ENCODE measurements around the gene KEL. TPM values are rescaled to one million over a fixed set of nuclear protein-coding genes. Genes with fewer than 3 reads are reported as not detected.

KEL gene
- total and polyA plus RNA-seq, 2 donors (not counting 3 experiments of a cell fraction or from before 2014, with no cell fraction given) = 0.30 to 1.2 TPM

DNA sequence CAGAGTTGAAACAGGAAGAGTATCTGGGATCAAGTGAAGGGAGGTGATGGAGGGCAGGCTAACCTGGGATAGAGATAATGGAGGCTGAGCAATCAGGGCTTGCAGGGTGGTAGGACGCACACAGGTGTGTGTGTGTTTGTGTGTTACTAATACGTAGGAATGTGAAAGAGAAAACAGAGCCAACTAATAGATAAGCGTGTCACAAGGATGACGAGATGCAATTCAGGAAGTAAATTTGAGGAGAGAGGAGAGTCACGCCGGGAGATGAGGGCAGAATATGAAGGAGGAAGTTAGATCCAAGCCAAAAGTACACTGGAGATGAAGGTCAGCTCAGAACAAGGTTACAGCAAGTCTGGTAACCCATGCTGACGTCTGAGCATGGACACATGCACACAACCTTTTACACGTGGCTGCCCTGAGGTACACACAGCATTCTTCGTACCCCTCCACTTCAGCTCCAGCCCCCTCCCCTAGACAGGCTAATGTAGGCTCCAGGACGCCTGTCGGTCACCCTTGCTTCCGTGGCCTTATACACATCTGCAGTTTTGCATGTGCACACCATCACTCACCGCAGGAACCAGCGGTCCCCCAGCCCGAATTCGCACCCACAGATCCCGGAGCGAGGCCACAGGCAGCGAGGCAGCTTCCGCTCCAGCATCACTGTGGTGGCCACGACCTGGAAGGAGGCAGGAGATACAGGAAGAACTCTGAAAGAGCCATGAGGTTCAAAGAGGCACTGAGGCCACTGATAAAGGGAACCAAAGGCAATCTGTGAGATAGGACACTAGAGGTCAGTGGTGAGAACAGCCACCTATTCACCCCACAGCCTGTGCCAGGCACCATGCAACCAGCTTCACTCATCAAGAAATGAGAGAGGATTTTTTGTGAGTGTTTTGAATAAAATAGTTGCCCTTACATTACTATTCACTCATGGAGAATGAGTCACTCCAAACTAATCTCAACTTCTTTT lies 53.0 kb downstream of the KEL start:
- ChIA-PET CTCF (interaction anchor here (1.5 to 1.6 kb wide), 2 partner anchors 93 to 306 kb away, joined by 10 to 11 read pairs; no protein-coding TSS in a partner anchor), POLR2A (no interaction called here)
- intact Hi-C loops (cut with micrococcal nuclease) (loop anchor here (1.0 kb wide), 1 partner anchor 94 kb away; no protein-coding TSS in a partner anchor), dilution Hi-C loops (cut with MboI; ENCODE audit: extremely low pct_ligation_motif_present, low sequenced_read_pairs) (no loop called here)
- no peaks in the 10 kb centered on the region for H3K79me2 ChIP-seq (ENCODE audit: control insufficient read depth, insufficient read depth, low read length)
- no peak for TF ChIP-seq FOS (IDR thresholded peaks at IDR 0.05; ENCODE audit: borderline replicate concordance, insufficient read depth, low read length)
- TF ChIP-seq, protein P1, sequence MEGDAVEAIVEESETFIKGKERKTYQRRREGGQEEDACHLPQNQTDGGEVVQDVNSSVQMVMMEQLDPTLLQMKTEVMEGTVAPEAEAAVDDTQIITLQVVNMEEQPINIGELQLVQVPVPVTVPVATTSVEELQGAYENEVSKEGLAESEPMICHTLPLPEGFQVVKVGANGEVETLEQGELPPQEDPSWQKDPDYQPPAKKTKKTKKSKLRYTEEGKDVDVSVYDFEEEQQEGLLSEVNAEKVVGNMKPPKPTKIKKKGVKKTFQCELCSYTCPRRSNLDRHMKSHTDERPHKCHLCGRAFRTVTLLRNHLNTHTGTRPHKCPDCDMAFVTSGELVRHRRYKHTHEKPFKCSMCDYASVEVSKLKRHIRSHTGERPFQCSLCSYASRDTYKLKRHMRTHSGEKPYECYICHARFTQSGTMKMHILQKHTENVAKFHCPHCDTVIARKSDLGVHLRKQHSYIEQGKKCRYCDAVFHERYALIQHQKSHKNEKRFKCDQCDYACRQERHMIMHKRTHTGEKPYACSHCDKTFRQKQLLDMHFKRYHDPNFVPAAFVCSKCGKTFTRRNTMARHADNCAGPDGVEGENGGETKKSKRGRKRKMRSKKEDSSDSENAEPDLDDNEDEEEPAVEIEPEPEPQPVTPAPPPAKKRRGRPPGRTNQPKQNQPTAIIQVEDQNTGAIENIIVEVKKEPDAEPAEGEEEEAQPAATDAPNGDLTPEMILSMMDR (IDR thresholded peaks at IDR 0.05; ENCODE audit: extremely low read depth in 1 of 2, insufficient read depth in 1 of 2, low read depth in 1 of 2, low read length in 2 of 2) = peak in 1 of 2 donors; percentile 26
- no peaks in the 10 kb centered on the region for H4K20me1 ChIP-seq (replicated peaks; ENCODE audit: control insufficient read depth, extremely low read depth, insufficient read depth, low read length)
- no peak overlapping the region for H3K4me3 ChIP-seq (replicated peaks in 1 of 3; ENCODE audit: insufficient read depth in 1 of 3, low read depth in 1 of 3, low read length in 3 of 3)
- H3K4me1 ChIP-seq (ENCODE audit: control insufficient read depth, extremely low read depth, insufficient read depth, low read length) = no peaks in the 10 kb centered on the region
- H3K9me3 ChIP-seq (replicated peaks; ENCODE audit: control insufficient read depth, insufficient read depth, low read length) = no peaks in the 10 kb centered on the region
- no peaks in the 10 kb centered on the region for H3K27me3 ChIP-seq (ENCODE audit: control insufficient read depth in 2 of 2, insufficient read depth in 2 of 2, low read length in 2 of 2)
- no peak for DNase-seq (ENCODE audit: low read depth, low spot score)
- H3K9me1 ChIP-seq (replicated peaks; ENCODE audit: control insufficient read depth, extremely low read depth, insufficient read depth, low read length) = no peaks in the 10 kb centered on the region
- H3K9ac ChIP-seq (replicated peaks; ENCODE audit: extremely low read depth, insufficient read depth, low read length) = no peak overlapping the region
- H3K36me3 ChIP-seq (ENCODE audit: control insufficient read depth in 2 of 2, extremely low read depth in 1 of 2, insufficient read depth in 2 of 2, low read length in 2 of 2) = no peaks in the 10 kb centered on the region
- FAIRE-seq = no peak
- no TSS peak for BruUV-seq (replicated peaks)
- H2AFZ ChIP-seq (ENCODE audit: low read depth, low read length) = no peak overlapping the region
- no peak overlapping the region for H3K4me2 ChIP-seq (ENCODE audit: insufficient read depth, low read length)
- H3K27ac ChIP-seq (ENCODE audit: insufficient read depth, low read depth, low read length) = no peak overlapping the region

- Histone ChIP-seq H3K4me1 (ENCODE audit: control insufficient read depth, extremely low read depth, insufficient read depth, low read length) (no peaks in the 10 kb centered on the region), H3K9me1 (replicated peaks; ENCODE audit: control insufficient read depth, extremely low read depth, insufficient read depth, low read length) (no peaks in the 10 kb centered on the region), H3K4me2 (ENCODE audit: insufficient read depth, low read length) (no peak overlapping the region), H3K9me3 (replicated peaks; ENCODE audit: control insufficient read depth, insufficient read depth, low read length) (no peaks in the 10 kb centered on the region), H4K20me1 (replicated peaks; ENCODE audit: control insufficient read depth, extremely low read depth, insufficient read depth, low read length) (no peaks in the 10 kb centered on the region), H3K27me3 (ENCODE audit: control insufficient read depth in 2 of 2, insufficient read depth in 2 of 2, low read length in 2 of 2) (no peaks in the 10 kb centered on the region), H3K27ac (ENCODE audit: insufficient read depth, low read depth, low read length) (no peak overlapping the region), H3K79me2 (ENCODE audit: control insufficient read depth, insufficient read depth, low read length) (no peaks in the 10 kb centered on the region), H2AFZ (ENCODE audit: low read depth, low read length) (no peak overlapping the region), H3K36me3 (ENCODE audit: control insufficient read depth in 2 of 2, extremely low read depth in 1 of 2, insufficient read depth in 2 of 2, low read length in 2 of 2) (no peaks in the 10 kb centered on the region), H3K4me3 (replicated peaks in 1 of 3; ENCODE audit: insufficient read depth in 1 of 3, low read depth in 1 of 3, low read length in 3 of 3) (no peak overlapping the region), H3K9ac (replicated peaks; ENCODE audit: extremely low read depth, insufficient read depth, low read length) (no peak overlapping the region)
- ChIA-PET POLR2A (no interaction called here), CTCF (no interaction called here)
- dilution Hi-C loops (cut with MboI; ENCODE audit: extremely low pct_ligation_motif_present, low sequenced_read_pairs) = no loop called here
- FAIRE-seq (no peak), DNase-seq (ENCODE audit: low read depth, low spot score) (no peak)
- TF ChIP-seq POLR2AphosphoS5 (IDR thresholded peaks at IDR 0.05; ENCODE audit: insufficient read depth, low read depth, low read length) (no peak), POLR2A (IDR thresholded peaks at IDR 0.05; ENCODE audit: low read depth, low read length) (no peak), EZH2 (IDR thresholded peaks at IDR 0.05; ENCODE audit: borderline replicate concordance, low read depth, low read length, severe bottlenecking) (no peak), GATA2 (IDR thresholded peaks at IDR 0.05; ENCODE audit: insufficient read depth, insufficient read length, low read depth, low read length) (no peak), FOS (IDR thresholded peaks at IDR 0.05; ENCODE audit: borderline replicate concordance, insufficient read depth, low read length) (no peak), JUN (IDR thresholded peaks at IDR 0.05; ENCODE audit: borderline replicate concordance, insufficient read depth, insufficient read length, low read depth) (no peak), MYC (IDR thresholded peaks at IDR 0.05; ENCODE audit: low read depth, low read length) (no peak)
- intact Hi-C loops (cut with micrococcal nuclease) = no loop called here
- BruUV-seq (replicated peaks) = no TSS peak
Measured at GRCh38 chr7:142908290-142908689, 53.9 kb downstream of the KEL start.
